ENCODE results near the gene OR8J1.
"Not testable (repeated sequence)": the region's sequence is repeated elsewhere in the genome, so short reads cannot be mapped to it uniquely, and the experiment has no call there.

Gene OR8J1

GRCh38 chr11:56353991-56354390 lies at the start of gene OR8J1:
Gene OR8J1, plus strand, starts transcription at chr11:56354291. Its CDS starts 5,956 bp downstream, at chr11:56360247.
- no peak for DNase-seq

GRCh38 chr11:56307836-56308235 lies 46.3 kb upstream of the OR8J1 start:
- no peak for DNase-seq

- no peak for DNase-seq
Measured at GRCh38 chr11:56314844-56315243, 39.2 kb upstream of the OR8J1 start, which contains the start of gene OR8K3. Gene OR8K3, plus strand, starts transcription at chr11:56315144. Its CDS starts 3,163 bp downstream, at chr11:56318307.

- DNase-seq = no peak
Measured at GRCh38 chr11:56331861-56332491, 22.1 kb upstream of the OR8J1 start.

GRCh38 chr11:56333156-56333555 lies 20.9 kb upstream of the OR8J1 start:
- no peak for DNase-seq

GRCh38 chr11:56340289-56340688 lies 13.8 kb upstream of the OR8J1 start:
- no peak for DNase-seq

GRCh38 chr11:56345739-56346138 lies 8.4 kb upstream of the OR8J1 start, which contains the start of gene OR8K1:
Gene OR8K1, plus strand, starts transcription at chr11:56346039. Its CDS starts 0 bp downstream, at chr11:56346039.
- DNase-seq = no peak

- DNase-seq = no peak
Measured at GRCh38 chr11:56375324-56375723, 21.2 kb downstream of the OR8J1 start, which contains the start of gene OR8U1. Gene OR8U1, plus strand, starts transcription at chr11:56375624. Its CDS starts 0 bp downstream, at chr11:56375624.

GRCh38 chr11:56380120-56380519 lies 26.0 kb downstream of the OR8J1 start:
- DNase-seq = no peak

- DNase-seq = no peak
Measured at GRCh38 chr11:56394381-56394780, 40.3 kb downstream of the OR8J1 start.

GRCh38 chr11:56396047-56396446 lies 42.0 kb downstream of the OR8J1 start:
- DNase-seq = no peak

GRCh38 chr11:56401858-56402461 lies 47.9 kb downstream of the OR8J1 start:
- DNase-seq = not testable (repeated sequence)

- no peak for DNase-seq
Measured at GRCh38 chr11:56404393-56404792, 50.3 kb downstream of the OR8J1 start.

- no peak for DNase-seq
Measured at GRCh38 chr11:56410801-56411200, 56.7 kb downstream of the OR8J1 start.

All from fibroblast of upper back skin (primary cell).